NCI-H345 treated with DMSO at 0.1 percent for 48 hours (cell line): Measurements from ENCODE around the gene NMUR2.

Experiments used
- DNase-seq: peaks from one replicate; lab custom pipeline; 2025; ENCODE audit not compliant: unreplicated experiment; lab: John Stamatoyannopoulos, UW

NMUR2 gene

DNA sequence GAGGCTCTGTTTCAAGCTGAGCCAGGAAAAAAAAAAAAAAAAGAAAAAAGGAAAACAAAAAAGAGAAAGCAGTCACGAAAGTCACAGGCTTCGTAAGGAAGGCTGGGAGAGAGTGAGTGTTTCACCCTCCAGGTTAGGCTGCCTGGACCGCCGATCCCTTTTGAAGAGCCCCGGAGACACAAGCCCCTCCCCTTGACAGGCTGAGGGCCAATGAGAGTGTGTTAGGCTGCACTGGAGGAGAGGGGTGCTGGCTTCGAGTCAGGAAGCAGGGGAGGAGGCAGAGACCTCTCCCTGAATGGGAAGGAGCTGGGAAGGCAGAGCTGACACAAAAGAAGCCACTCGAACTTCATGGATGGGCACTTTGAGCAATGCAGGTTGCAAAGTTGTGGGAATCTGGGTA is at the start of gene NMUR2:
TSS of gene NMUR2 (minus strand) at position 135 of the 400 bp plus-strand sequence. CDS start 166 bp downstream, outside the sequence.
- DNase-seq: no peak

DNA sequence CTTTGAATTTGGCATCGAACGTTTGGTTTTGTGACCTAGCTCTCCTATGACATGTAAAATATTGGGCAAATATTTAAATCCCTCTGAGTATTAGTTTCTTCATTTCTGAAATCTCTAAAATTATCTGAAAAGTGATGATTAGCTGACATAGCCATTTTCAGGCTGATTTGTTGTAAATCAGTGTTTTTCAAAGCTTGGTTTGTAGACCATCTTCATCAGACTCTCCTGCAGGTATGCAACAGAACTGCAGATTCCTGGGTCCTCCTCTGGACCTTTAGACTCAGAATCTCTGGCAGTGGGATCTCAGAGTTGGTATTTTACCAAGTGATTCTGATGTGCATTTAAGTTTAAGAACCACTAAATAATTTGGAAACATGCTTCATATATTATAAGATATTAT is 38.9 kb upstream of the NMUR2 start:
- no peak for DNase-seq

DNA sequence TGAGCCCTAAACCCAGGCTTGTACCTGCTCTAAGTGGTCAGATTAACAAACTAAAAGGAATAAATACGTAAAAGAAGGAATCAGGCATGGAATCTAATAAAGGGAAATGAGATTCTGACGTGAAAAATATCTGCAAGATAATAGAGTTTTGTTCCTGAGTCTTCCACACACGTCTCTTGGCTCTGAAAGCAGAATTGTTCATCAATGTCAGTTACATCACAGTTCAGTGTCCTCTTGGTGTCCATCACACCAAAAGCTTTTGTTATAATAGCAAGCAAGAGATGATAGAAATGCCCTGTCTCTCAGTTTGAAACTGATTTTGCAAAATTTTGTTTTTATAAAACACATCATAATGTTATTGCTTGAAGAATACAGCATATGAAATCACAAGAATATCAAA is 34.7 kb upstream of the NMUR2 start:
- no peak for DNase-seq

DNA sequence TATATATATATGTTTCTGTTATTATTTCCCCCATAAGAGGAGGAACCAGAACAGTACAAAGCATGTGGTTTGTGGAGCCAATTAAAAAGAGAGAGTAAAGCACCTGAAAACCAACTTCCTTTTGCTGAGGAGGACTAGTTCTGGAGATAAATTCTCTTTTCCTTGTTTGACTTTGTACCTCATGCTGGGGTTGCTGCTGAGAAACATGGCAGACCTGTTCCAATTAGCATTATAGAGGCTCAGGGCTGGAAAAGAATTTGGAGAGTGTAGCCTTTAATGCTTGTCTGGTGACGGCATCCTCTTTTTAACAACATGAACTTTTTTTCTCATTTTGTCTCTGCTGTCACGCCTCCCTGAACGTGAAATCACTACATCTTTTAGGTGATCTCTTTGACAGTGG is 32.8 kb upstream of the NMUR2 start:
- no peak for DNase-seq

GRCh38 chr5:152427721-152428120 is 22.6 kb upstream of the NMUR2 start:
- no peak for DNase-seq

DNA sequence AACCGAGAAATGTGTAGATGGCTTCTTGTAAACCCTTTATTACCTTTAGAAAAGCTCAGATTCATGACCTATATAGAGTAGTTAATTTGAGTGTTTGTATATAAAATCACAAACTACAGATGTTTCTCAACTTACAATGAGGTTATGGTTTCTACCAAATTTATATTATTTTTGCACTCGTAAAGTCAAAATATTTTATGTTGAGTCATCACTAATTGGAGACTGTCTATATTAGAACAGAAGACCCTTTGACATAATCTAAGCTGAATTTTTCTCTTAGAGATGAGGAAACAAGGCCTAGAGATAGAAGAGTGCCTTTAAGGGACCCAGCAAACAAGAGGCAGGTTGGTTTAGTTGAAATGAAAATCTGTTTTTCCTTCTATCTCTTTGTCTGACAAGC is 20.0 kb upstream of the NMUR2 start:
- DNase-seq: no peak

GRCh38 chr5:152424501-152424900 is 19.4 kb upstream of the NMUR2 start:
- no peak for DNase-seq

GRCh38 chr5:152422081-152422480 is 17.0 kb upstream of the NMUR2 start:
- DNase-seq: no peak

- no peak for DNase-seq
Measured at GRCh38 chr5:152412129-152412528, 7.0 kb upstream of the NMUR2 start.

GRCh38 chr5:152406082-152406481 is 1.0 kb upstream of the NMUR2 start:
- DNase-seq: no peak

GRCh38 chr5:152404494-152404893 is 585 bp downstream of the NMUR2 start:
- DNase-seq: no peak

GRCh38 chr5:152403046-152403445 is 2.0 kb downstream of the NMUR2 start:
- no peak for DNase-seq

DNA sequence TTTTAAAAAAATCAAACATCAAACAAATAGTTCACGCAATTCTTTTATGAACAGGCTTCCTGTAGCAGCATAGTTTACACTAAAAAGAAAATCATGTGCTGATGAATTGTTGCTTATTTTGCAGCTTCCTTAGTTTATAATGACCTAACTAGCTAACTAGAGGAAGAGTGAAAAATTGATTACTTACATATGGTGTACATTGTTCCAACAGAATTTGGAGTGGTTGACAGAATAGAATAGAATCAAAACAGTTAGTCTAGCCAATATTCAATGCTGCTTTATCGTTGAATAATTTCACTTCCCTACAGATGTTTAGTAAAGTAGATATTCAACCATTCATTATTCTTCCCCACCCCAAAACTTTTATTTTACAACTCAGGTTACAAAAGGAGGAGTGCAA is 4.2 kb downstream of the NMUR2 start:
- no peak for DNase-seq

GRCh38 chr5:152397581-152397980 is 7.5 kb downstream of the NMUR2 start:
- DNase-seq: no peak

GRCh38 chr5:152393441-152393840 is 11.6 kb downstream of the NMUR2 start:
- no peak for DNase-seq

DNA sequence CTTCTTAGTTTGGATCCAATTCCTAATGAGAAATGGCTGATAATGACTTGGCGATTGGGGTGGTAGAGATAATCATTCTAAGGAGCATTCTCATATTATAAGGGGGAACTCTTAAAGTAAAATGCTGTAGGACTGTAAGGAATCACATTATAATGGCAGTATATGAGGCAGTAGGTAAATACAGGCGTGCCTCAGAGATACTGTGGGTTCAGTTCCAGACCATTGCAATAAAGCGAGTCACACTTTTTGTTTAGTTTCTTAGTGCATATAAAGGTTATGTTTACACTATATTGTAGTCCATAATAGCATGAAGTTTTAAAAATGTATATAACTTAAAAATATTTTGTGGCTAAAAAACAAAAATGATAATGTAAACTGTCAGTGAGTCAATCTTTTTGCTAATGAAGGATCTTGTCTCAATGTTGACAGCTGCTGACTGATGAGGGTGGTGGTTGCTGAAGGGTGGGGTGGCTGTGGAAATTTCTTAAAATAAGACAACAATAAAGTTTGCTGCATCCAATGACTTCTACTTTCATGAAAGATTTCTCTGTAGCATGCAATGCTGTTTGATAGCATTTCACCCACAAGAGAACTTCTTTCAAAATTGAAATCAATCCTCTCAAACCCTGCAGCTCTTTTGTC is 15.8 kb downstream of the NMUR2 start:
- no peak for DNase-seq

GRCh38 chr5:152388610-152389009 is 16.5 kb downstream of the NMUR2 start:
- DNase-seq: no peak

GRCh38 chr5:152380415-152381123 is 24.5 kb downstream of the NMUR2 start:
- DNase-seq: no peak

DNA sequence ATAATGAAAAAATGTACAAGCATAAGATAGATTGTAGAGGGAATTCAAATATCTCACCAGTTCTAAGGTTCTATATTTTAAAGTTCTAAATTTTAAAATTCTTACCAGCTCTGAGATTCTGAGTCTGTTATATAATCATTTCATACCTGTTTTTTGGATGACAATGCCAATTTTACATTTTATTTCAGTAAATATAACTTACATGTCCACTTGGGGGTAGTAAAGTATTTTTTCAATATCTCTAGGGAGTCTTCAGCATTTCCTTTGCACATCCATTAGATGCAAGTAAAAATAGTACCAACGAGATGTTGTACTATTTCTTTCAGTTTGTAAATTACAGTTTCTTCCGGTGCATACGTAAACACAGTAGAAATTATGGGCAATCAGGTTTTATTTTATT is 25.7 kb downstream of the NMUR2 start:
- DNase-seq: no peak

DNA sequence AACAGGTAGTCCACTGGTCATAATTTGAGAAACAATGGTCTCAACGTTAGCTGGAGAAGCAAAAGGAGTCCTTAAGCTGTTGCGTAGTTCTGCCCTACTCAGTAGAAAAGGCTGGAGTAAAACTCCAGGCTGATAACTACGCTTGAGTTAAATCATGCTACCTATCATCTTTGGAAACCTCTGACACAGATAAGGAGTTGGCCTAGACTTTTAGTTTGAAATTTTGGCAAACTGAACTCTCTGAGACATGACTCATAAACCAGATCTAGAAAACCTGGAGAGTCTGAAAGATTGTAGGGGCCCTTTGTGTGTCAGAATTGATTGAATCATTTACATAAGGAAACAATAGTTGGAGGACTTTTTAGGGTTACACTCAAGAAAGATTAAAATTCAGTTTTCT is 26.3 kb downstream of the NMUR2 start:
- DNase-seq: no peak

GRCh38 chr5:152376886-152377285 is 28.2 kb downstream of the NMUR2 start:
- DNase-seq: no peak

- DNase-seq: no peak
Measured at GRCh38 chr5:152374711-152375275, 30.3 kb downstream of the NMUR2 start.

DNA sequence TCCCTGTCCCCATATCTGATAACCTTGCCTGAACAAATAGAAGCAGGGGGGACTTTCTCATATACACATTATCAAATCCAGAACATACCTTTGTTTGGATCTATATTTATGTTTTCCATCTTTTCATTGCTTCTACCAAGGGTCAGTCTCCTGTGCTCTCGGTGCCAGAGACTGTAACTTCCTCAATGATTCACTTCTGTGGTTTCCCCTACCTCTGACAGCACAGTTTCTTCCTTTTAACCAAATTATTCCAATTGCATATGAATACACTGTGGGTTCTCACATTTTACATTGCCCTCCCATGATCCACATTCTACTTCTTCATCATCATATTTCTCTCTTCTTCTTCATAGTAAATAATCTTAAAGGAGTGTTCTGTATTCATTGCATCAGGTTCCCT is 32.2 kb downstream of the NMUR2 start:
- no peak for DNase-seq
